Esophagus squamous epithelium (tissue), 4 donors: ENCODE measurements around the gene PCK1.
A peak's percentile ranks its signal among the peaks of the same experiment; 100 is the strongest.

Experiments
- CTCF ChIP-seq, 6 experiments: fragments of 450-650 bp in 4 of 6; fragments of 200-600 bp in 2 of 6; sonication (generic) in 2 of 6; IDR thresholded peaks; one replicate each; pipeline ENCODE4 v1.5.1; 2016 to 2019; ENCODE audit warnings: antibody characterized with exemption in 6 of 6, mild to moderate bottlenecking in 4 of 6, moderate library complexity in 4 of 6
- POLR2A ChIP-seq, 4 donors: fragments of 450-650 bp; IDR thresholded peaks; one replicate each; pipeline ENCODE4 v1.6.1; 2017; ENCODE audit warnings: antibody characterized with exemption in 4 of 4, mild to moderate bottlenecking in 4 of 4, moderate library complexity in 3 of 4

DNA sequence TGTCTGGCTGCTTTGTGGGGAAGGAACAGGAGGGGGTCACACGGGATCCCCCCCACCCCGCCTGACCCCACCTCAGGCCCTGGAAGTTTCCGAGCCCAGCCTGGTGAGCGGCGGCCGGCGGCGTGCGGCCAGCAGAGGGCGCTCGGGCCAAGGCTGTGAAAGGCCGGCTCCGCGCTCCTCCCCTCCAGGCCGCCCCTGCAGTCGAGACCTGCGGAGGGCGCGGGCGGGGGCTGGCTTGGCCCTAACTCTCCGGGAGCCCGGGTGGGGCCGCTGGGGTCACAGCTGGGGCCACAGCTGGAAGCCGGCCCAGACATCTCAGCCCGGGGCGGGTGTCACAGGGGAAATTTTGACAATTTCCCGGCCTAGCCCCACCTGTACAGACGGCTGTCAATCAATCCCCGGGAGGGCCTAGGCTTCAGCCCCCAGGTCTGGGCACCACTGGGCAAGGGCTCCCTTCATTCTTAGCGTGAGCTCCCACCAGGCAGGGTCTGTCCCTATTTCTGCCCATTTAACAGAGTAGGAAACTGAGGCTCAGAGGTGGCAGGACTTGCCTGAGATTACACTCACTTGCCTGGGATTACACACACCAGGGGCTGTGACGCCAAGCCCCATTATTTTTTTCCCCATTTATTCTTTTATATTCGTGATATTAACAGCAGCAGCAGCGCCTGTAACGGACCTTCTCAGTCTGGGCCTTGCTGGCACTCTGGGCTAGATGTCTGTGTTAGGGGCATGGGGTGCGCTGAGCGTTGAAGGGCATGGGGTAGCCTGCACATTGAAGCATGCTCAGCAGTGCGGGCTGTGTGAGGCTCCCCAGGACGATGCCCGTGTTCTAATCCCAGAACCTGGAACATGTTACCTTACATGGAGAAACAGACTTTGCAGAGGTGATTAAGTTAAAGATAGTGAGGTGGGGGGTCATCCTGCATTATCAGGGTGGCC is 36.4 kb downstream of the PCK1 start:
- TF ChIP-seq POLR2A (IDR thresholded peaks at IDR 0.05) (no peak), CTCF (IDR thresholded peaks at IDR 0.05) (peak; percentile 92 to 98 (median 94))
